H9 (cell line): Measurements from ENCODE around the gene OTUD4. TPM values are rescaled to one million over a fixed set of nuclear protein-coding genes. Genes with fewer than 3 reads are reported as not detected.

Source experiments
- DNase-seq: peaks from one replicate; pipeline ENCODE4 v3.0.0-alpha.2; 2017
- H2AFZ ChIP-seq: one replicate; pipeline ENCODE4 v1.6.1; 2013; ENCODE audit warnings: mild to moderate bottlenecking, low read length, control low read depth, moderate library complexity
- H2AK5ac ChIP-seq: 2 replicates; pipeline ENCODE4 v1.6.1; 2013; ENCODE audit warnings: low read length, control low read depth, mixed read lengths; ENCODE audit not compliant: insufficient read length
- H2BK120ac ChIP-seq: one replicate; pipeline ENCODE4 v1.6.1; 2013; ENCODE audit warnings: low read depth, mild to moderate bottlenecking, low read length, control low read depth, inconsistent platforms; ENCODE audit not compliant: poor library complexity, severe bottlenecking
- H2BK12ac ChIP-seq: 2 replicates; pipeline ENCODE4 v1.6.1; 2013; ENCODE audit warnings: low read length, control low read depth, mixed read lengths, low read depth; ENCODE audit not compliant: insufficient read length
- H2BK15ac ChIP-seq: 2 replicates; pipeline ENCODE4 v1.6.1; 2013; ENCODE audit warnings: low read depth, low read length, control low read depth
- H2BK20ac ChIP-seq: one replicate; pipeline ENCODE4 v1.6.1; 2013; ENCODE audit warnings: low read depth, mild to moderate bottlenecking, low read length, control low read depth, inconsistent platforms; ENCODE audit not compliant: poor library complexity, severe bottlenecking
- H2BK5ac ChIP-seq: 2 replicates; pipeline ENCODE4 v1.6.1; 2013; ENCODE audit warnings: low read length, control low read depth, mixed read lengths; ENCODE audit not compliant: insufficient read length
- H3K14ac ChIP-seq: 2 replicates; pipeline ENCODE4 v1.6.1; 2013; ENCODE audit warnings: low read length, control low read depth; ENCODE audit not compliant: insufficient read depth
- H3K18ac ChIP-seq: 2 replicates; pipeline ENCODE4 v1.6.1; 2013; ENCODE audit warnings: low read depth, mild to moderate bottlenecking, mixed read lengths, low read length, control low read depth; ENCODE audit not compliant: insufficient read length
- H3K23ac ChIP-seq: 2 replicates; pipeline ENCODE4 v1.6.1; 2013; ENCODE audit warnings: low read length, control low read depth, mixed read lengths, low read depth; ENCODE audit not compliant: insufficient read length
- H3K23me2 ChIP-seq: 2 replicates; pipeline ENCODE4 v1.6.1; 2013; ENCODE audit warnings: low read depth, mild to moderate bottlenecking, mixed read lengths, low read length, control low read depth; ENCODE audit not compliant: insufficient read length, poor library complexity, severe bottlenecking
- H3K27ac ChIP-seq: 2 replicates; pipeline ENCODE4 v1.5.1; 2013; ENCODE audit warnings: low read length, control low read depth, mixed read lengths, low read depth; ENCODE audit not compliant: insufficient read length
- H3K27me3 ChIP-seq: 2 replicates; pipeline ENCODE4 v1.6.1; 2013; ENCODE audit warnings: low read length, control low read depth, inconsistent platforms; ENCODE audit not compliant: insufficient read depth
- H3K4ac ChIP-seq: 2 replicates; pipeline ENCODE4 v1.6.1; 2013; ENCODE audit warnings: low read depth, mild to moderate bottlenecking, control low read depth, inconsistent platforms, low read length, moderate library complexity
- H3K4me1 ChIP-seq: 2 replicates; pipeline ENCODE4 v1.6.1; 2013; ENCODE audit warnings: low read length, control low read depth, inconsistent platforms; ENCODE audit not compliant: insufficient read depth
- H3K4me2 ChIP-seq: 2 replicates; pipeline ENCODE4 v1.6.1; 2013; ENCODE audit warnings: low read length, control low read depth, mixed read lengths; ENCODE audit not compliant: insufficient read length, insufficient read depth
- H3K56ac ChIP-seq: 2 replicates; pipeline ENCODE4 v1.6.1; 2013; ENCODE audit warnings: low read depth, mild to moderate bottlenecking, mixed read lengths, low read length, control low read depth; ENCODE audit not compliant: insufficient read length
- H3K79me1 ChIP-seq: 2 replicates; pipeline ENCODE4 v1.6.1; 2013; ENCODE audit warnings: low read depth, mild to moderate bottlenecking, moderate library complexity, low read length, control low read depth, inconsistent platforms; ENCODE audit not compliant: insufficient read depth, poor library complexity, severe bottlenecking
- H3K79me2 ChIP-seq: 2 replicates; pipeline ENCODE4 v1.6.1; 2013; ENCODE audit warnings: low read length, control low read depth, inconsistent platforms; ENCODE audit not compliant: insufficient read depth
- H3K9ac ChIP-seq: 2 replicates; pipeline ENCODE4 v1.6.1; 2013; ENCODE audit warnings: low read length, control low read depth, mixed read lengths; ENCODE audit not compliant: insufficient read length; ENCODE audit errors: extremely low read depth
- H3K9me3 ChIP-seq: one replicate; pipeline ENCODE4 v1.6.1; 2013; ENCODE audit warnings: low read depth, low read length, inconsistent platforms; ENCODE audit not compliant: control insufficient read depth
- H3T11ph ChIP-seq: one replicate; pipeline ENCODE4 v1.6.1; 2013; ENCODE audit warnings: mild to moderate bottlenecking, low read length, control low read depth, inconsistent platforms
- H4K20me1 ChIP-seq: one replicate; pipeline ENCODE4 v1.6.1; 2013; ENCODE audit not compliant: control insufficient read depth, insufficient read length, insufficient read depth
- H4K5ac ChIP-seq: 2 replicates; pipeline ENCODE4 v1.6.1; 2013; ENCODE audit warnings: low read depth, mild to moderate bottlenecking, mixed read lengths, low read length, control low read depth; ENCODE audit not compliant: insufficient read length
- H4K8ac ChIP-seq: replicated peaks from 2 replicates; pipeline ENCODE4 v1.6.1; 2013; ENCODE audit warnings: low read length, control low read depth, mixed read lengths, low read depth; ENCODE audit not compliant: insufficient read length
- H4K91ac ChIP-seq: 2 replicates; pipeline ENCODE4 v1.6.1; 2013; ENCODE audit warnings: low read depth, mild to moderate bottlenecking, moderate library complexity, mixed read lengths, low read length, control low read depth; ENCODE audit not compliant: insufficient read length
- H3K27ac Mint-ChIP-seq, 3 experiments: 2 replicates in 2 of 3; 3 replicates in 1 of 3; pipeline ENCODE4 v1.8.0; 2020 to 2021; ENCODE audit warnings: mixed read lengths in 3 of 3, mild to moderate bottlenecking in 1 of 3, moderate library complexity in 1 of 3
- H3K27me3 Mint-ChIP-seq: 2 replicates; pipeline ENCODE4 v1.8.0; 2021; ENCODE audit warnings: low read depth, mild to moderate bottlenecking, moderate library complexity, mixed read lengths
- H3K36me3 Mint-ChIP-seq, 3 experiments: 2 replicates in 2 of 3; 3 replicates in 1 of 3; pipeline ENCODE4 v1.8.0; 2020 to 2021; ENCODE audit warnings: low read depth in 3 of 3, mixed read lengths in 3 of 3; ENCODE audit not compliant: insufficient read depth in 1 of 3
- H3K4me1 Mint-ChIP-seq, 2 experiments: 2 replicates each; pipeline ENCODE4 v1.8.0; 2020; ENCODE audit warnings: mixed read lengths in 2 of 2
- H3K4me3 Mint-ChIP-seq, 2 experiments: 2 replicates in 1 of 2; 3 replicates in 1 of 2; pipeline ENCODE4 v1.8.0; 2020 to 2021; ENCODE audit warnings: mild to moderate bottlenecking in 2 of 2, mixed read lengths in 2 of 2, moderate library complexity in 1 of 2
- H3K9me3 Mint-ChIP-seq, 2 experiments: 2 replicates in 1 of 2; 3 replicates in 1 of 2; pipeline ENCODE4 v1.8.0; 2020; ENCODE audit warnings: mild to moderate bottlenecking in 2 of 2, mixed read lengths in 2 of 2, moderate library complexity in 1 of 2
- CTCF ChIP-seq: fragments of 200-600 bp; sonication (generic); conservative IDR thresholded peaks from 3 replicates; pipeline ENCODE4 v1.8.0; 2021; ENCODE audit warnings: antibody characterized with exemption, mild to moderate bottlenecking
- WGBS: extraction: QIAGEN DNeasy Blood & Tissue Kit; methylation state at CpG from one replicate; pipeline ENCODE4 v1.1.7; 2013; ENCODE audit warnings: missing lambda C conversion rate, low lambda C conversion rate, mixed read lengths; ENCODE audit not compliant: insufficient read length; ENCODE audit errors: extremely low coverage; 5-methylcytosine and 5-hydroxymethylcytosine counted together
- total RNA-seq: library from RNA; stranded (reverse); gene quantifications from 2 replicates; pipeline ENCODE4 v1.2.1, GENCODE V29; 2021

OTUD4 gene
- total RNA-seq, 1 experiment from 2014 or later = 59.0 TPM

GRCh38 chr4:145170223-145170622 lies 10.2 kb downstream of the OTUD4 start:
- H3K36me3 Mint-ChIP-seq = peaks cover 31 to 60% (median 56%) of the 10 kb centered on the region in 3 experiments
- Histone ChIP-seq H3K79me2 (peaks cover 6% of the 10 kb centered on the region; the same call in 1 of the 2 replicates), H3K4ac (no peak overlapping the region), H3K23me2 (no peaks in the 10 kb centered on the region), H3K18ac (no peak overlapping the region), H4K91ac (no peak overlapping the region), H2AK5ac (no peak overlapping the region), H2BK5ac (no peak overlapping the region), H3K4me1 (no peaks in the 10 kb centered on the region), H2BK120ac (no peak overlapping the region), H2BK20ac (no peak overlapping the region), H3K79me1 (peaks cover 6% of the 10 kb centered on the region), H2BK15ac (no peak overlapping the region), H3K9ac (no peak overlapping the region), H4K8ac (no peak overlapping the region), H3K23ac (no peak overlapping the region), H2AFZ (no peak overlapping the region), H3T11ph (no peak overlapping the region), H3K27ac (no peak overlapping the region), H3K4me2 (no peak overlapping the region), H3K9me3 (no peaks in the 10 kb centered on the region), H4K5ac (no peak overlapping the region), H4K20me1 (no peaks in the 10 kb centered on the region), H3K56ac (no peak overlapping the region), H2BK12ac (no peak overlapping the region), H3K27me3 (no peaks in the 10 kb centered on the region), H3K14ac (no peak overlapping the region)
- no peaks in the 10 kb centered on the region for H3K27me3 Mint-ChIP-seq
- no peak overlapping the region for H3K27ac Mint-ChIP-seq
- no peak for DNase-seq
- no CpG with 5 or more reads among the region's 1 CpG for WGBS
- H3K9me3 Mint-ChIP-seq = no peaks in the 10 kb centered on the region
- no peak for TF ChIP-seq CTCF
- H3K4me1 Mint-ChIP-seq = no peaks in the 10 kb centered on the region
- no peak overlapping the region for H3K4me3 Mint-ChIP-seq
